ENCODE measurements around the gene LITAF. TPM values are rescaled to one million over a fixed set of nuclear protein-coding genes. Genes with fewer than 3 reads are reported as not detected.
A peak's percentile ranks its signal among the peaks of the same experiment; 100 is the strongest.

Gene LITAF
- total RNA-seq, 3 donors from 2014 or later (not counting 1 experiment from before 2014, with no cell fraction given): 584 to 772 (median 726) TPM

GRCh38 chr16:11556214-11556819 is 30.4 kb downstream of the LITAF start:
- no peak for TF ChIP-seq CTCF (IDR thresholded peaks at IDR 0.05)
- DNase-seq (no peak), ATAC-seq (no peak)
- Histone ChIP-seq H3K36me3 (ENCODE audit: control insufficient read depth, insufficient read depth, low read length) (peaks cover 49% of the 10 kb centered on the region), H3K9me3 (ENCODE audit: control insufficient read depth, insufficient read depth, low read length) (no peaks in the 10 kb centered on the region), H3K27me3 (ENCODE audit: control insufficient read depth, insufficient read depth, low read length) (no peaks in the 10 kb centered on the region), H3K27ac (ENCODE audit: low read length) (peak overlapping the region; percentile 100), H3K4me3 (ENCODE audit: low read length) (no peak overlapping the region), H3K4me1 (ENCODE audit: control insufficient read depth, insufficient read depth, low read length) (peaks cover 65% of the 10 kb centered on the region)
- no peaks in the 10 kb centered on the region for H3K27me3 Mint-ChIP-seq (ENCODE audit: low read depth in 2 of 2)
- H3K27ac Mint-ChIP-seq: peak overlapping the region; percentile 97 to 98
- H3K36me3 Mint-ChIP-seq: peaks cover 37% of the 10 kb centered on the region
- peaks cover 65 to 73% of the 10 kb centered on the region in 2 donors for H3K4me1 Mint-ChIP-seq
- no peaks in the 10 kb centered on the region for H3K9me3 Mint-ChIP-seq
- peak overlapping the region; percentile 89 for H3K4me3 Mint-ChIP-seq
- WGBS (ENCODE audit: insufficient coverage): 94% methylated on average over 12 of the region's 13 CpGs
- intact Hi-C loops (cut with micrococcal nuclease): no loop called here

- Mint-ChIP-seq H3K4me1 (peaks cover 74 to 76% of the 10 kb centered on the region in 2 donors), H3K27me3 (ENCODE audit: low read depth in 2 of 2) (no peaks in the 10 kb centered on the region), H3K27ac (peak overlapping the region in 1 of 2 donors; percentile 86), H3K9me3 (peaks cover 0 to 6% of the 10 kb centered on the region in 2 donors), H3K4me3 (peak overlapping the region; percentile 2), H3K36me3 (peaks cover 54% of the 10 kb centered on the region)
- Histone ChIP-seq H3K4me1 (ENCODE audit: control insufficient read depth, insufficient read depth, low read length) (peaks cover 44% of the 10 kb centered on the region), H3K4me3 (ENCODE audit: low read length) (no peak overlapping the region), H3K27ac (ENCODE audit: low read length) (no peak overlapping the region), H3K9me3 (ENCODE audit: control insufficient read depth, insufficient read depth, low read length) (no peaks in the 10 kb centered on the region), H3K27me3 (ENCODE audit: control insufficient read depth, insufficient read depth, low read length) (no peaks in the 10 kb centered on the region), H3K36me3 (ENCODE audit: control insufficient read depth, insufficient read depth, low read length) (peaks cover 66% of the 10 kb centered on the region)
- 100% methylated on average over 1 of the region's 6 CpGs for WGBS (ENCODE audit: insufficient coverage)
- intact Hi-C loops (cut with micrococcal nuclease): no loop called here
- DNase-seq: no peak
- ATAC-seq: no peak
- TF ChIP-seq CTCF (IDR thresholded peaks at IDR 0.05): no peak
These were observed 32.7 kb downstream of the LITAF start for GRCh38 chr16:11554053-11554452.

- Mint-ChIP-seq H3K27me3 (ENCODE audit: low read depth in 2 of 2) (no peaks in the 10 kb centered on the region), H3K36me3 (peaks cover 61% of the 10 kb centered on the region), H3K4me1 (peaks cover 69 to 72% of the 10 kb centered on the region in 2 donors), H3K9me3 (peaks cover 0 to 6% of the 10 kb centered on the region in 2 donors), H3K27ac (peak overlapping the region; percentile 38 to 86), H3K4me3 (peak overlapping the region; percentile 32)
- Histone ChIP-seq H3K36me3 (ENCODE audit: control insufficient read depth, insufficient read depth, low read length) (peaks cover 72% of the 10 kb centered on the region), H3K4me1 (ENCODE audit: control insufficient read depth, insufficient read depth, low read length) (peaks cover 38% of the 10 kb centered on the region), H3K4me3 (ENCODE audit: low read length) (no peak overlapping the region), H3K27ac (ENCODE audit: low read length) (no peak overlapping the region), H3K9me3 (ENCODE audit: control insufficient read depth, insufficient read depth, low read length) (no peaks in the 10 kb centered on the region), H3K27me3 (ENCODE audit: control insufficient read depth, insufficient read depth, low read length) (no peaks in the 10 kb centered on the region)
- 96% methylated on average over 11 of the region's 11 CpGs for WGBS (ENCODE audit: insufficient coverage)
- no peak for TF ChIP-seq CTCF (IDR thresholded peaks at IDR 0.05)
- DNase-seq (no peak), ATAC-seq (no peak)
- intact Hi-C loops (cut with micrococcal nuclease): no loop called here
These were observed 33.3 kb downstream of the LITAF start for GRCh38 chr16:11553371-11553770.

GRCh38 chr16:11552440-11552839 is 34.3 kb downstream of the LITAF start:
- TF ChIP-seq CTCF (IDR thresholded peaks at IDR 0.05): no peak
- Histone ChIP-seq H3K4me3 (ENCODE audit: low read length) (no peak overlapping the region), H3K9me3 (ENCODE audit: control insufficient read depth, insufficient read depth, low read length) (no peaks in the 10 kb centered on the region), H3K36me3 (ENCODE audit: control insufficient read depth, insufficient read depth, low read length) (peaks cover 81% of the 10 kb centered on the region), H3K27ac (ENCODE audit: low read length) (no peak overlapping the region), H3K4me1 (ENCODE audit: control insufficient read depth, insufficient read depth, low read length) (peaks cover 28% of the 10 kb centered on the region), H3K27me3 (ENCODE audit: control insufficient read depth, insufficient read depth, low read length) (no peaks in the 10 kb centered on the region)
- Mint-ChIP-seq H3K36me3 (peaks cover 70% of the 10 kb centered on the region), H3K9me3 (peaks cover 0 to 6% of the 10 kb centered on the region in 2 donors), H3K4me3 (peak overlapping the region; percentile 38), H3K4me1 (peaks cover 62 to 65% of the 10 kb centered on the region in 2 donors), H3K27me3 (ENCODE audit: low read depth in 2 of 2) (no peaks in the 10 kb centered on the region), H3K27ac (peak overlapping the region; percentile 51 to 86)
- intact Hi-C loops (cut with micrococcal nuclease): no loop called here
- no peak for ATAC-seq
- 97% methylated on average over 8 of the region's 8 CpGs for WGBS (ENCODE audit: insufficient coverage)
- DNase-seq: no peak

Data from natural killer cell (primary cell).